Ectodermal cell (in vitro differentiated cells): ENCODE data around the gene KAT8.
A peak's percentile ranks its signal among the peaks of the same experiment; 100 is the strongest.
"Not testable (repeated sequence)": the region's sequence is repeated elsewhere in the genome, so short reads cannot be mapped to it uniquely, and the experiment has no call there.

Experiments
- H3K27ac ChIP-seq: 2 replicates; pipeline ENCODE4 v1.7.0; 2013; ENCODE audit warnings: mild to moderate bottlenecking, low read depth, low read length; ENCODE audit not compliant: insufficient read depth, poor library complexity, severe bottlenecking
- H3K27me3 ChIP-seq: 2 replicates; pipeline ENCODE4 v1.7.0; 2013; ENCODE audit warnings: mild to moderate bottlenecking, low read length; ENCODE audit not compliant: insufficient read depth, control insufficient read depth, poor library complexity, severe bottlenecking
- H3K36me3 ChIP-seq: one replicate; pipeline ENCODE4 v1.7.0; 2013; ENCODE audit warnings: low read length; ENCODE audit not compliant: control insufficient read depth, insufficient read depth
- H3K4me1 ChIP-seq: one replicate; pipeline ENCODE4 v1.7.0; 2013; ENCODE audit warnings: low read length; ENCODE audit not compliant: control insufficient read depth, insufficient read depth
- H3K4me3 ChIP-seq: 2 replicates; pipeline ENCODE4 v1.7.0; 2013; ENCODE audit warnings: low read depth, low read length, control low read depth; ENCODE audit not compliant: insufficient read depth
- H3K9me3 ChIP-seq: 2 replicates; pipeline ENCODE4 v1.7.0; 2013; ENCODE audit warnings: mild to moderate bottlenecking, low read length, moderate library complexity; ENCODE audit not compliant: control insufficient read depth
- WGBS, 2 experiments: methylation state at CpG; one replicate each; pipeline ENCODE4 v1.1.7; 2013; ENCODE audit warnings: missing lambda C conversion rate in 2 of 2; 5-methylcytosine and 5-hydroxymethylcytosine counted together

Gene KAT8

GRCh38 chr16:31092330-31092729 lies 25.1 kb upstream of the KAT8 start:
- Histone ChIP-seq H3K27ac (no peak overlapping the region), H3K4me3 (no peak overlapping the region), H3K4me1 (no peaks in the 10 kb centered on the region), H3K36me3 (peaks cover 18% of the 10 kb centered on the region), H3K27me3 (no peaks in the 10 kb centered on the region), H3K9me3 (no peaks in the 10 kb centered on the region)
- WGBS, 2 experiments = 96 to 97% methylated on average over 5 of the region's 5 CpGs

- 18 to 20% methylated on average over 13 to 17 of the region's 17 CpGs for WGBS, 2 experiments
- peak overlapping the region; percentile 68 for H3K4me3 ChIP-seq
- H3K4me1 ChIP-seq = no peaks in the 10 kb centered on the region
- H3K36me3 ChIP-seq = peaks cover 18% of the 10 kb centered on the region
- H3K27me3 ChIP-seq = no peaks in the 10 kb centered on the region
- no peak overlapping the region for H3K27ac ChIP-seq
- H3K9me3 ChIP-seq = no peaks in the 10 kb centered on the region
Measured at GRCh38 chr16:31093132-31093703, 24.2 kb upstream of the KAT8 start.

GRCh38 chr16:31094088-31094423 lies 23.4 kb upstream of the KAT8 start:
- Histone ChIP-seq H3K9me3 (no peaks in the 10 kb centered on the region), H3K36me3 (peaks cover 13% of the 10 kb centered on the region), H3K27ac (peak overlapping the region; percentile 40), H3K4me3 (peak overlapping the region; percentile 68), H3K27me3 (no peaks in the 10 kb centered on the region), H3K4me1 (no peaks in the 10 kb centered on the region)
- WGBS, 2 experiments = 0 to 1% methylated on average over 20 of the region's 20 CpGs

GRCh38 chr16:31094424-31095120 lies 22.9 kb upstream of the KAT8 start, which contains the start of gene VKORC1:
VKORC1 (minus strand) TSS chr16:31094797; CDS start chr16:31094729, 68 bp downstream.
- Histone ChIP-seq H3K36me3 (peaks cover 10% of the 10 kb centered on the region), H3K27me3 (no peaks in the 10 kb centered on the region), H3K4me1 (no peaks in the 10 kb centered on the region), H3K27ac (peak within 1 kb of the TSS; percentile 40), H3K9me3 (no peaks in the 10 kb centered on the region), H3K4me3 (peak within 1 kb of the TSS; percentile 68)
- WGBS, 2 experiments = 0 to 1% methylated on average over 69 of the region's 69 CpGs

GRCh38 chr16:31099860-31100638 lies 17.4 kb upstream of the KAT8 start:
- Histone ChIP-seq H3K4me1 (no peaks in the 10 kb centered on the region), H3K36me3 (no peaks in the 10 kb centered on the region), H3K27ac (no peak overlapping the region), H3K27me3 (no peaks in the 10 kb centered on the region), H3K4me3 (no peak overlapping the region), H3K9me3 (no peaks in the 10 kb centered on the region)
- 74 to 77% methylated on average over 4 of the region's 4 CpGs for WGBS, 2 experiments

- WGBS, 2 experiments = 82 to 85% methylated on average over 13 of the region's 13 CpGs
Measured at GRCh38 chr16:31100876-31101641, 16.4 kb upstream of the KAT8 start.

GRCh38 chr16:31105677-31106213 lies 11.7 kb upstream of the KAT8 start:
- Histone ChIP-seq H3K4me1 (peaks cover 8% of the 10 kb centered on the region), H3K27ac (no peak overlapping the region), H3K27me3 (no peaks in the 10 kb centered on the region), H3K4me3 (no peak overlapping the region), H3K36me3 (peaks cover 11% of the 10 kb centered on the region), H3K9me3 (no peaks in the 10 kb centered on the region)
- 43 to 46% methylated on average over 31 to 33 of the region's 33 CpGs for WGBS, 2 experiments

More at GRCh38 chr16:31100876-31101641, 16.4 kb upstream of the KAT8 start:
- not testable (repeated sequence) for H3K27me3 ChIP-seq, H3K27ac ChIP-seq, H3K4me3 ChIP-seq, H3K36me3 ChIP-seq, H3K4me1 ChIP-seq, H3K9me3 ChIP-seq

GRCh38 chr16:31106509-31107464 lies 10.7 kb upstream of the KAT8 start:
- H3K9me3 ChIP-seq = no peaks in the 10 kb centered on the region
- H3K27me3 ChIP-seq = no peaks in the 10 kb centered on the region
- 93 to 95% methylated on average over 28 of the region's 28 CpGs for WGBS, 2 experiments
- peaks cover 20% of the 10 kb centered on the region for H3K36me3 ChIP-seq
- H3K27ac ChIP-seq = no peak overlapping the region
- peaks cover 8% of the 10 kb centered on the region for H3K4me1 ChIP-seq
- no peak overlapping the region for H3K4me3 ChIP-seq

- 89 to 90% methylated on average over 6 of the region's 6 CpGs for WGBS, 2 experiments
- peaks cover 27% of the 10 kb centered on the region for H3K36me3 ChIP-seq
- H3K27me3 ChIP-seq = no peaks in the 10 kb centered on the region
- H3K4me3 ChIP-seq = no peak overlapping the region
- peaks cover 8% of the 10 kb centered on the region for H3K4me1 ChIP-seq
- no peaks in the 10 kb centered on the region for H3K9me3 ChIP-seq
- H3K27ac ChIP-seq = no peak overlapping the region
Measured at GRCh38 chr16:31107465-31107867, 10.0 kb upstream of the KAT8 start.
